IMR-90 (cell line): Measurements from ENCODE around the gene URB1. TPM values are rescaled to one million over a fixed set of nuclear protein-coding genes. Genes with fewer than 3 reads are reported as not detected.
A peak's percentile ranks its signal among the peaks of the same experiment; 100 is the strongest.

Experiments used
- ATAC-seq: fragments of 200-7000 bp; cut with Tn5 transposase; 2 replicates; pipeline ENCODE4 v1.9.1; 2020; ENCODE audit warnings: low read depth, mild to moderate bottlenecking, moderate library complexity
- BruUV-seq: library from RNA; stranded (reverse); fragments of 400-500 nt; replicated peaks from 2 replicates; lab custom pipeline; 2021; lab: Mats Ljungman, UMichigan
- CTCF ChIA-PET: fragments of 300-600 bp; formaldehyde crosslinking; extraction: SDS; loops from one replicate; lab custom pipeline; 2021; ENCODE audit warnings: antibody characterized with exemption; lab: Yijun Ruan, JAX
- POLR2A ChIA-PET: fragments of 300-600 bp; sonication (Branson Sonifier 250); formaldehyde crosslinking; loops from one replicate; lab custom pipeline; 2022; ENCODE audit warnings: antibody characterized with exemption; ENCODE audit not compliant: unreplicated experiment; lab: Charles Lee
- DNase-seq: peaks from one replicate; pipeline ENCODE4 v3.0.0; 2013
- H2AFZ ChIP-seq: replicated peaks from 2 replicates; pipeline ENCODE3; 2013; ENCODE audit warnings: low read length, mild to moderate bottlenecking; ENCODE audit not compliant: poor library complexity
- H2AK5ac ChIP-seq: 2 replicates; pipeline ENCODE4 v1.6.1; 2013; ENCODE audit warnings: low read depth, low read length, inconsistent platforms
- H2AK9ac ChIP-seq: replicated peaks from 2 replicates; pipeline ENCODE3; 2013; ENCODE audit warnings: mild to moderate bottlenecking, low read depth, low read length, moderate library complexity; ENCODE audit not compliant: poor library complexity
- H2BK120ac ChIP-seq: 2 replicates; pipeline ENCODE4 v1.6.1; 2013; ENCODE audit warnings: low read depth, low read length, inconsistent platforms
- H2BK15ac ChIP-seq: 3 replicates; pipeline ENCODE4 v1.6.1; 2013; ENCODE audit warnings: low read depth, low read length, inconsistent platforms
- H2BK20ac ChIP-seq: 2 replicates; pipeline ENCODE4 v1.6.1; 2013; ENCODE audit warnings: low read depth, mild to moderate bottlenecking, inconsistent platforms, low read length, moderate library complexity
- H2BK5ac ChIP-seq: 2 replicates; pipeline ENCODE4 v1.6.1; 2013; ENCODE audit warnings: mild to moderate bottlenecking, low read depth, low read length, inconsistent platforms; ENCODE audit not compliant: poor library complexity, severe bottlenecking
- H3K14ac ChIP-seq: replicated peaks from 2 replicates; pipeline ENCODE4 v1.6.1; 2013; ENCODE audit warnings: low read depth, low read length, inconsistent platforms
- H3K18ac ChIP-seq: 2 replicates; pipeline ENCODE4 v1.6.1; 2013; ENCODE audit warnings: low read depth, low read length, control low read depth
- H3K23ac ChIP-seq: 2 replicates; pipeline ENCODE4 v1.6.1; 2013; ENCODE audit warnings: low read depth, low read length, inconsistent platforms
- H3K27ac ChIP-seq: 2 replicates; pipeline ENCODE4 v1.5.1; 2013; ENCODE audit warnings: mild to moderate bottlenecking, control low read depth, low read length; ENCODE audit not compliant: insufficient read depth
- H3K27me3 ChIP-seq: 2 replicates; pipeline ENCODE4 v1.6.1; 2013; ENCODE audit warnings: low read length; ENCODE audit not compliant: control insufficient read depth, insufficient read depth
- H3K36me3 ChIP-seq: 2 replicates; pipeline ENCODE4 v1.6.1; 2013; ENCODE audit warnings: low read length, mixed read lengths; ENCODE audit not compliant: control insufficient read depth, insufficient read depth
- H3K4ac ChIP-seq: 2 replicates; pipeline ENCODE4 v1.6.1; 2013; ENCODE audit warnings: low read depth, low read length, inconsistent platforms
- H3K4me1 ChIP-seq: 2 replicates; pipeline ENCODE4 v1.6.1; 2013; ENCODE audit warnings: low read length, mixed read lengths; ENCODE audit not compliant: control insufficient read depth, insufficient read depth
- H3K4me2 ChIP-seq: 2 replicates; pipeline ENCODE4 v1.6.1; 2013; ENCODE audit warnings: low read depth, mild to moderate bottlenecking, control low read depth, low read length, moderate library complexity
- H3K4me3 ChIP-seq: 2 replicates; pipeline ENCODE4 v1.5.1; 2013; ENCODE audit warnings: low read depth, mild to moderate bottlenecking, control low read depth, low read length, moderate library complexity; ENCODE audit not compliant: insufficient read depth
- H3K56ac ChIP-seq: 2 replicates; pipeline ENCODE4 v1.6.1; 2013; ENCODE audit warnings: low read length, inconsistent platforms; ENCODE audit not compliant: insufficient read depth; ENCODE audit errors: extremely low read depth
- H3K79me1 ChIP-seq, 2 experiments: 2 replicates each; pipeline ENCODE4 v1.6.1; 2013; ENCODE audit warnings: low read length in 2 of 2, inconsistent platforms in 1 of 2, low read depth in 1 of 2
- H3K9ac ChIP-seq: 2 replicates; pipeline ENCODE4 v1.6.1; 2013; ENCODE audit warnings: low read depth, low read length, control low read depth
- H3K9me1 ChIP-seq: 2 replicates; pipeline ENCODE4 v1.6.1; 2013; ENCODE audit warnings: low read length, inconsistent platforms; ENCODE audit not compliant: insufficient read depth
- H3K9me3 ChIP-seq: 2 replicates; pipeline ENCODE4 v1.6.1; 2013; ENCODE audit warnings: low read length; ENCODE audit not compliant: control insufficient read depth, insufficient read depth
- H4K20me1 ChIP-seq: 2 replicates; pipeline ENCODE4 v1.6.1; 2013; ENCODE audit warnings: low read length, inconsistent platforms; ENCODE audit not compliant: insufficient read depth
- H4K5ac ChIP-seq: 2 replicates; pipeline ENCODE4 v1.6.1; 2013; ENCODE audit warnings: mild to moderate bottlenecking, low read depth, low read length, control low read depth
- H4K8ac ChIP-seq, 2 experiments: 2 replicates each; pipeline ENCODE4 v1.6.1; 2013; ENCODE audit warnings: low read depth in 2 of 2, low read length in 2 of 2, control low read depth in 1 of 2, inconsistent platforms in 1 of 2
- H4K91ac ChIP-seq: 2 replicates; pipeline ENCODE4 v1.6.1; 2013; ENCODE audit warnings: low read depth, low read length, inconsistent platforms; ENCODE audit not compliant: insufficient read depth
- POLR2A ChIP-seq: IDR thresholded peaks from 2 replicates; pipeline ENCODE4 v1.6.1; 2012; ENCODE audit warnings: mild to moderate bottlenecking, low read depth, low read length
- RFX5 ChIP-seq: IDR thresholded peaks from 2 replicates; pipeline ENCODE4 v1.8.0; 2012; ENCODE audit warnings: low read depth, mild to moderate bottlenecking, low read length, moderate library complexity
- WGBS, 2 experiments: methylation state at CpG; one replicate each; pipeline versions ENCODE4 v1.1.5 to v1.1.7; 2013; ENCODE audit warnings: missing lambda C conversion rate in 2 of 2; ENCODE audit not compliant: insufficient read length in 1 of 2; ENCODE audit errors: extremely low coverage in 2 of 2; 5-methylcytosine and 5-hydroxymethylcytosine counted together
- dilution Hi-C: fragments of 300-500 bp; cut with HindIII; formaldehyde crosslinking; loops from one replicate; pipeline ENCODE4 v1.14.3; 2018; ENCODE audit warnings: low sequenced_read_pairs; ENCODE audit not compliant: unreplicated experiment
- in situ Hi-C: fragments of 300-500 bp; cut with MboI; formaldehyde crosslinking; loops from 3 replicates; pipeline ENCODE4 v1.14.3; 2019; ENCODE audit warnings: low sequenced_read_pairs, inconsistent platforms, mixed read lengths
- intact Hi-C: fragments of 100-400 bp; cut with micrococcal nuclease; formaldehyde crosslinking; loops from 2 replicates; pipeline ENCODE4 v1.10.0; 2022
- polyA plus RNA-seq, 3 experiments: library from polyadenylated mRNA; depleted of rRNA; stranded (reverse); fragments of >200 nt; gene quantifications; 2 replicates each; pipeline ENCODE4 v1.2.3, GENCODE V29; 2012; ENCODE audit warnings: low replicate concordance in 1 of 3
- total RNA-seq: library from RNA; depleted of rRNA; stranded (reverse); fragments of >200 nt; gene quantifications from 2 replicates; pipeline ENCODE4 v1.2.3, GENCODE V29; 2012

URB1 gene
- total and polyA plus RNA-seq, 2 of the 4 experiments (the other 2 are of a cell fraction) = 9.2 to 12.7 TPM

DNA sequence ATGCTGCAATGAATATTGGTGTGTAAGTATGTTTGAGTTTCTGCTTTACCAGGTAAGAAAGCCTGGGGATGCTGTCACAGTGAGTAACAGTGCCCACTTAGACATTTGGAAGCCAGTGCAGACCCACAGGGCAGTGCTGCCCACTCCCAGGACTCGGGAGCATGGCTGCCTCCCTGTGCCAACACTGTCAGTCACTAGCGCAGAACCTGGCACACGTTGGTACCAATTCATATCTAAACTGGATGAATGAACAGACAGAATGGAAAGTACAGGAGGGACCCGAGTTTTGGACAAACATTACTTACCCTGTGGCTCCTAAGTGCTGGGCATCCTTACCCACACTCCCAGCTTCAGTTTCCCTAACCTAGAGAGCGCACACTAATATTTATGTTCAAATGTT lies 18.1 kb upstream of the URB1 start:
- H3K4me1 ChIP-seq = peaks cover 10% of the 10 kb centered on the region
- H3K9ac ChIP-seq = peak overlapping the region; percentile 67; the same call in 1 of the 2 replicates
- no peak overlapping the region for H2BK15ac ChIP-seq
- no peak overlapping the region for H2BK5ac ChIP-seq
- dilution Hi-C loops = no loop called here
- H3K27me3 ChIP-seq = peaks cover 6% of the 10 kb centered on the region; the same call in 1 of the 2 replicates
- no peak overlapping the region for H3K56ac ChIP-seq
- H3K36me3 ChIP-seq = no peaks in the 10 kb centered on the region
- H4K5ac ChIP-seq = no peak overlapping the region
- in situ Hi-C loops = no loop called here
- peak overlapping the region in 1 of 2 experiments; percentile 94; a peak in 1 of 4 replicates for H4K8ac ChIP-seq
- no peaks in the 10 kb centered on the region for H3K9me3 ChIP-seq
- no peaks in the 10 kb centered on the region; the same call in 1 of the 2 replicates for H3K9me1 ChIP-seq
- ATAC-seq (no peak), DNase-seq (no peak)
- BruUV-seq = no TSS peak
- H3K79me1 ChIP-seq = no peaks in the 10 kb centered on the region
- H3K4me2 ChIP-seq = no peak overlapping the region
- no peak overlapping the region for H3K23ac ChIP-seq
- intact Hi-C loops = loop anchor here (5.0 to 10.0 kb wide), 2 partner anchors 84 to 111 kb away; no protein-coding TSS in a partner anchor
- 100% methylated on average over 1 of the region's 5 CpGs; no CpG with 5 or more reads in 1 of the 2 experiments for WGBS, 2 experiments
- H2BK20ac ChIP-seq = no peak overlapping the region
- H4K20me1 ChIP-seq = no peaks in the 10 kb centered on the region
- 0 out of 2 replicates have a peak overlapping the region, but pooled peaks have one; percentile 9 for H3K4ac ChIP-seq
- no peak overlapping the region for H3K14ac ChIP-seq
- peak overlapping the region; percentile 3 for H2AK9ac ChIP-seq
- H3K27ac ChIP-seq = no peak overlapping the region
- H2BK120ac ChIP-seq = no peak overlapping the region
- no peak overlapping the region for H3K18ac ChIP-seq
- CTCF ChIA-PET = no interaction called here
- H2AFZ ChIP-seq = no peak overlapping the region
- no peak overlapping the region for H4K91ac ChIP-seq
- peak overlapping the region; percentile 40 for H2AK5ac ChIP-seq
- TF ChIP-seq POLR2A (no peak), RFX5 (no peak)
- no peak overlapping the region for H3K4me3 ChIP-seq
- POLR2A ChIA-PET = interaction anchor here (0.5 kb wide), 1 partner anchor 191 kb away, joined by 3 read pairs; no protein-coding TSS in a partner anchor
